ENCODE measurements around the gene ST3GAL4. TPM values are rescaled to one million over a fixed set of nuclear protein-coding genes. Genes with fewer than 3 reads are reported as not detected.
A peak's percentile ranks its signal among the peaks of the same experiment; 100 is the strongest.

ST3GAL4 gene
- total RNA-seq, 1 donor from 2014 or later: 22.4 TPM

- Mint-ChIP-seq H3K4me3 (no peak overlapping the region), H3K27me3 (ENCODE audit: low read depth) (no peaks in the 10 kb centered on the region), H3K9me3 (no peaks in the 10 kb centered on the region), H3K4me1 (peaks cover 22% of the 10 kb centered on the region), H3K27ac (ENCODE audit: unreplicated experiment) (no peak overlapping the region), H3K36me3 (ENCODE audit: low read depth) (no peaks in the 10 kb centered on the region)
- TF ChIP-seq CTCF (conservative IDR thresholded peaks at IDR 0.05): no peak
- DNase-seq (ENCODE audit: low read depth, low spot score): no peak
Measured at GRCh38 chr11:126387857-126388256, 32.4 kb downstream of the ST3GAL4 start.

GRCh38 chr11:126390272-126390867, 34.9 kb downstream of the ST3GAL4 start:
- H3K4me1 Mint-ChIP-seq: peaks cover 22% of the 10 kb centered on the region
- no peak overlapping the region for H3K27ac Mint-ChIP-seq (ENCODE audit: unreplicated experiment)
- H3K9me3 Mint-ChIP-seq: no peaks in the 10 kb centered on the region
- no peaks in the 10 kb centered on the region for H3K36me3 Mint-ChIP-seq (ENCODE audit: low read depth)
- H3K4me3 Mint-ChIP-seq: no peak overlapping the region
- H3K27me3 Mint-ChIP-seq (ENCODE audit: low read depth): no peaks in the 10 kb centered on the region
- TF ChIP-seq CTCF (conservative IDR thresholded peaks at IDR 0.05): no peak
- no peak for DNase-seq (ENCODE audit: low read depth, low spot score)

- Mint-ChIP-seq H3K27ac (ENCODE audit: unreplicated experiment) (peak overlapping the region; percentile 60), H3K27me3 (ENCODE audit: low read depth) (no peaks in the 10 kb centered on the region), H3K4me3 (no peak overlapping the region), H3K9me3 (no peaks in the 10 kb centered on the region), H3K36me3 (ENCODE audit: low read depth) (no peaks in the 10 kb centered on the region), H3K4me1 (peaks cover 22% of the 10 kb centered on the region)
- DNase-seq (ENCODE audit: low read depth, low spot score): no peak
- TF ChIP-seq CTCF (conservative IDR thresholded peaks at IDR 0.05): no peak
Measured at GRCh38 chr11:126391286-126391954, 35.9 kb downstream of the ST3GAL4 start.

DNA sequence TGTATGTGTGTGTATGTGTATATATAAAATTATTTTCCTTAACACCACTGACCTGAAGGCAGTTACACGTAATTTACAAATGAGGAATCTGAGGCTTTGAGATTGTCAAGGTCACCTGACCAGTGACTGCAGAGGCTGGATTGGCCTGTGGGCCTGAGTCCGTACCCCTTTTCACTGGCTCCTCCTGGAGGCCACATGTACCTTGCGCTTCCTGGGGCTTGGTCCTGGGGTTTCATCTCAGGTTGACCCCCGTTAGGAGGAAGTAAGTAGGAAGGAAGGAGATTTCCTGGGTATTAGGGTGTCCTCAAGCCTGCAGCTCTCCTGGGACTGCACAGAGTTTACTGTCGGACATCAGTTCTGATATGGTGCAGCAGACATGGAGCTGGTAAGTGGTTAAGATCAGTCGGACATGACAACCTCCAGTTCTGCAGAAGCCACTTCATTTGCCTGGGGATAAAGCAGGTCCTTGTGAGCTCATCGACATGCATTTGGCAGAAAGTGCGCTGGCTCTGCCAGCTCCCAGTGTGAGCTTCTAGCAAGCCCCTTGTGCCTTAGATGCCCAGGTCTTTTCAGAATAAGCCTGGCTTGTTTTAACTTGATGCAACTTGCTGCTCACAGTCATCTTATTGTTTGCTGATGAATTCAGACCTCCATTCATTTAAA, 36.6 kb downstream of the ST3GAL4 start:
- DNase-seq (ENCODE audit: low read depth, low spot score): no peak
- peak overlapping the region; percentile 37 for H3K27ac Mint-ChIP-seq (ENCODE audit: unreplicated experiment)

DNA sequence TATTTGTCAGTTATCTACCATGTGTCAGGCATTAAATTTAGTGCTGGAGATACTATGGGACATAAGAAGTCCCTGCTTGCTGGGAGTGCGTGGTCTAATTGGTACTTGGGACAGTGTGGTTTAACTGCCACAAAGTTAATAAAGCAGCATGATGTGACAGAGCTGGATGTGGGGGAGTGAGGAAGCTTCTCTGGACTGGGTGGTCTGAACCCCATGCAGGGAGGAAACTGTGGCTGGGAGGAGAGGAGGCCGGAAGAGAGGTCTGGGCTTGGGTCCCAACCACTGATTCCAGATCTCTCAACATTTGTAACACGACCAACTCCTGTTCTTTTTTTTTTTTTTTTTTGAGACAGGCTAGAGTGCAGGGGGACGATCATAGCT, 37.1 kb downstream of the ST3GAL4 start:
- no peaks in the 10 kb centered on the region for H3K36me3 Mint-ChIP-seq (ENCODE audit: low read depth)
- no peak overlapping the region for H3K4me3 Mint-ChIP-seq
- H3K27ac Mint-ChIP-seq (ENCODE audit: unreplicated experiment): peak overlapping the region; percentile 37
- no peaks in the 10 kb centered on the region for H3K27me3 Mint-ChIP-seq (ENCODE audit: low read depth)
- no peak for TF ChIP-seq CTCF (conservative IDR thresholded peaks at IDR 0.05)
- no peaks in the 10 kb centered on the region for H3K9me3 Mint-ChIP-seq
- H3K4me1 Mint-ChIP-seq: peaks cover 20% of the 10 kb centered on the region
- no peak for DNase-seq (ENCODE audit: low read depth, low spot score)

More for the DNA sequence above, 36.6 kb downstream of the ST3GAL4 start:
- no peak overlapping the region for H3K4me3 Mint-ChIP-seq
- H3K9me3 Mint-ChIP-seq: no peaks in the 10 kb centered on the region
- TF ChIP-seq CTCF (conservative IDR thresholded peaks at IDR 0.05): no peak
- H3K36me3 Mint-ChIP-seq (ENCODE audit: low read depth): no peaks in the 10 kb centered on the region
- H3K27me3 Mint-ChIP-seq (ENCODE audit: low read depth): no peaks in the 10 kb centered on the region
- peaks cover 20% of the 10 kb centered on the region for H3K4me1 Mint-ChIP-seq
